Natural killer cell (primary cell): ENCODE data around the gene NACC2. TPM values are rescaled to one million over a fixed set of nuclear protein-coding genes. Genes with fewer than 3 reads are reported as not detected.

Experiments
- ATAC-seq, 3 donors: fragments of 150-1000 bp in 2 of 3; fragments of 200-7000 bp in 1 of 3; cut with Tn5 transposase; 1 replicate in 1 of 3; 2 replicates in 2 of 3; pipeline ENCODE4 v1.10.0; 2021; ENCODE audit warnings: mild to moderate bottlenecking in 2 of 3, moderate library complexity in 2 of 3
- DNase-seq, 2 donors: peaks; one replicate each; pipeline versions ENCODE4 v3.0.0 to v3.0.0-alpha.2; 2013 to 2021; ENCODE audit warnings: mixed read lengths in 1 of 2
- H3K27ac ChIP-seq: one replicate; pipeline ENCODE4 v1.5.1; 2013; ENCODE audit warnings: mild to moderate bottlenecking, low read length
- H3K27me3 ChIP-seq: one replicate; pipeline ENCODE4 v1.6.1; 2013; ENCODE audit warnings: low read length; ENCODE audit not compliant: control insufficient read depth, insufficient read depth
- H3K36me3 ChIP-seq: one replicate; pipeline ENCODE4 v1.6.1; 2013; ENCODE audit warnings: low read length; ENCODE audit not compliant: control insufficient read depth, insufficient read depth
- H3K4me1 ChIP-seq: one replicate; pipeline ENCODE4 v1.6.1; 2013; ENCODE audit warnings: low read length; ENCODE audit not compliant: control insufficient read depth, insufficient read depth
- H3K4me3 ChIP-seq: one replicate; pipeline ENCODE4 v1.5.1; 2013; ENCODE audit warnings: low read length
- H3K9me3 ChIP-seq: one replicate; pipeline ENCODE4 v1.6.1; 2013; ENCODE audit warnings: low read length; ENCODE audit not compliant: control insufficient read depth, insufficient read depth
- H3K27ac Mint-ChIP-seq, 2 donors: one replicate each; pipeline ENCODE4 v1.8.0; 2022; ENCODE audit warnings: mild to moderate bottlenecking in 2 of 2, mixed read lengths in 2 of 2, moderate library complexity in 1 of 2
- H3K27me3 Mint-ChIP-seq, 2 donors: one replicate each; pipeline ENCODE4 v1.8.0; 2022; ENCODE audit warnings: low read depth in 2 of 2, mixed read lengths in 2 of 2
- H3K36me3 Mint-ChIP-seq: one replicate; pipeline ENCODE4 v1.8.0; 2022; ENCODE audit warnings: mixed read lengths
- H3K4me1 Mint-ChIP-seq, 2 donors: one replicate each; pipeline ENCODE4 v1.8.0; 2022; ENCODE audit warnings: mixed read lengths in 2 of 2
- H3K4me3 Mint-ChIP-seq: one replicate; pipeline ENCODE4 v1.8.0; 2022; ENCODE audit warnings: mild to moderate bottlenecking, moderate library complexity, mixed read lengths
- H3K9me3 Mint-ChIP-seq, 2 donors: one replicate each; pipeline ENCODE4 v1.8.0; 2022; ENCODE audit warnings: mixed read lengths in 2 of 2
- WGBS: methylation state at CpG from one replicate; pipeline ENCODE4 v1.1.7; 2013; ENCODE audit warnings: missing lambda C conversion rate; ENCODE audit not compliant: insufficient coverage; 5-methylcytosine and 5-hydroxymethylcytosine counted together
- intact Hi-C: fragments of 100-400 bp; cut with micrococcal nuclease; formaldehyde crosslinking; loops from one replicate; pipeline ENCODE4 v1.14.2; 2022
- total RNA-seq, 4 donors: library from RNA; stranded (reverse); fragments of 120-200 nt in 1 of 4; gene quantifications; one replicate each; pipeline versions ENCODE4 v1.2.3 to v1.2.4, GENCODE V29; 2013 to 2022
- TF ChIP-seq, protein P1 (sequence below): fragments of 200-600 bp; IDR thresholded peaks from one replicate; pipeline ENCODE4 v1.8.0; 2022; ENCODE audit warnings: antibody characterized with exemption

The NACC2 gene
- total RNA-seq, 3 donors from 2014 or later (not counting 1 experiment from before 2014, with no cell fraction given): 14.5 to 21.6 (median 21.2) TPM

DNA sequence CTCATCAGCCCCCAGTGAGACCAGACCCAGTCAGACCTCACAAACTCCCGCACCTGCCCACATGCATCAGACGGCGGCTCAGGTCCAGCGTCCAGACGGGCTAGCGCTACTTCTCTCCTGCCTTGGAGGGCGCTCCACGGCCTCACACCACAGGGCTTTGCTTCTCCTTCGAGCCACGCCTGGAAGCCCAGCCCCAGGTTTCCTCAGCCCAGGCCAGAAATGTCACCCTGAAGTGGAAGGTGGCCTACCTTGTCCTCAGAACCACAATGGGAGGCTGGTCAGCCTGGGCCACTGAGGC lies 2.8 kb downstream of the NACC2 start:
- intact Hi-C loops: no loop called here
- Histone ChIP-seq H3K4me1 (peaks cover 51% of the 10 kb centered on the region), H3K27me3 (no peaks in the 10 kb centered on the region), H3K9me3 (no peaks in the 10 kb centered on the region), H3K4me3 (no peak overlapping the region), H3K36me3 (no peaks in the 10 kb centered on the region), H3K27ac (no peak overlapping the region)
- 90% methylated on average over 10 of the region's 10 CpGs for WGBS
- ATAC-seq (no peak), DNase-seq (no peak)
- Mint-ChIP-seq H3K27me3 (no peaks in the 10 kb centered on the region), H3K27ac (peak overlapping the region in 1 of 2 donors; percentile 69), H3K36me3 (no peaks in the 10 kb centered on the region), H3K4me3 (peak overlapping the region; percentile 77), H3K4me1 (peaks cover 0 to 34% of the 10 kb centered on the region in 2 donors), H3K9me3 (no peaks in the 10 kb centered on the region)
- TF ChIP-seq, protein P1, sequence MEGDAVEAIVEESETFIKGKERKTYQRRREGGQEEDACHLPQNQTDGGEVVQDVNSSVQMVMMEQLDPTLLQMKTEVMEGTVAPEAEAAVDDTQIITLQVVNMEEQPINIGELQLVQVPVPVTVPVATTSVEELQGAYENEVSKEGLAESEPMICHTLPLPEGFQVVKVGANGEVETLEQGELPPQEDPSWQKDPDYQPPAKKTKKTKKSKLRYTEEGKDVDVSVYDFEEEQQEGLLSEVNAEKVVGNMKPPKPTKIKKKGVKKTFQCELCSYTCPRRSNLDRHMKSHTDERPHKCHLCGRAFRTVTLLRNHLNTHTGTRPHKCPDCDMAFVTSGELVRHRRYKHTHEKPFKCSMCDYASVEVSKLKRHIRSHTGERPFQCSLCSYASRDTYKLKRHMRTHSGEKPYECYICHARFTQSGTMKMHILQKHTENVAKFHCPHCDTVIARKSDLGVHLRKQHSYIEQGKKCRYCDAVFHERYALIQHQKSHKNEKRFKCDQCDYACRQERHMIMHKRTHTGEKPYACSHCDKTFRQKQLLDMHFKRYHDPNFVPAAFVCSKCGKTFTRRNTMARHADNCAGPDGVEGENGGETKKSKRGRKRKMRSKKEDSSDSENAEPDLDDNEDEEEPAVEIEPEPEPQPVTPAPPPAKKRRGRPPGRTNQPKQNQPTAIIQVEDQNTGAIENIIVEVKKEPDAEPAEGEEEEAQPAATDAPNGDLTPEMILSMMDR: no peak

GRCh38 chr9:136091582-136092352 lies 3.3 kb downstream of the NACC2 start:
- H3K27me3 Mint-ChIP-seq: no peaks in the 10 kb centered on the region
- TF ChIP-seq, protein P1: no peak
- no peak for ATAC-seq
- H3K4me3 Mint-ChIP-seq: peak overlapping the region; percentile 67
- H3K27ac Mint-ChIP-seq: peak overlapping the region in 1 of 2 donors; percentile 69
- no peaks in the 10 kb centered on the region for H3K36me3 ChIP-seq
- no peaks in the 10 kb centered on the region for H3K27me3 ChIP-seq
- H3K36me3 Mint-ChIP-seq: no peaks in the 10 kb centered on the region
- no peak for DNase-seq
- intact Hi-C loops: no loop called here
- peaks cover 0 to 38% of the 10 kb centered on the region in 2 donors for H3K4me1 Mint-ChIP-seq
- no peak overlapping the region for H3K27ac ChIP-seq
- H3K9me3 ChIP-seq: no peaks in the 10 kb centered on the region
- WGBS: 92% methylated on average over 20 of the region's 20 CpGs
- H3K4me3 ChIP-seq: no peak overlapping the region
- no peaks in the 10 kb centered on the region for H3K9me3 Mint-ChIP-seq
- H3K4me1 ChIP-seq: peaks cover 52% of the 10 kb centered on the region

GRCh38 chr9:136090768-136091581 lies 4.1 kb downstream of the NACC2 start:
- Histone ChIP-seq H3K4me1 (peaks cover 48% of the 10 kb centered on the region), H3K27ac (no peak overlapping the region), H3K36me3 (no peaks in the 10 kb centered on the region), H3K9me3 (no peaks in the 10 kb centered on the region), H3K4me3 (no peak overlapping the region), H3K27me3 (no peaks in the 10 kb centered on the region)
- Mint-ChIP-seq H3K9me3 (no peaks in the 10 kb centered on the region), H3K27ac (no peak overlapping the region), H3K36me3 (no peaks in the 10 kb centered on the region), H3K4me3 (no peak overlapping the region), H3K27me3 (no peaks in the 10 kb centered on the region), H3K4me1 (peaks cover 0 to 36% of the 10 kb centered on the region in 2 donors)
- intact Hi-C loops: no loop called here
- TF ChIP-seq, protein P1: no peak
- ATAC-seq (no peak), DNase-seq (no peak)
- WGBS: 90% methylated on average over 22 of the region's 22 CpGs
